Measurements from ENCODE around the gene FAM162A. TPM values are rescaled to one million over a fixed set of nuclear protein-coding genes. Genes with fewer than 3 reads are reported as not detected.

Gene FAM162A
- polyA plus RNA-seq, 4 donors: 63.9 to 81.9 (median 71.4) TPM

Other genes starting within 250 kb of the FAM162A start
- gene CASR, start 200.5 kb upstream of the FAM162A start, polyA plus RNA-seq (ENCODE audit: insufficient read length in 4 of 4): 10 to 100 TPM; 18.7 to 29.2 (median 26.0) TPM
- 1 to 10 TPM in 1 of 4 donors, under 1 TPM in 3; 0.63 to 1.5 (median 0.65) TPM for gene CSTA, start 58.9 kb upstream of the FAM162A start, polyA plus RNA-seq (ENCODE audit: insufficient read length in 4 of 4)
- gene MIX23, start 951 bp upstream of the FAM162A start, polyA plus RNA-seq (ENCODE audit: insufficient read length in 4 of 4): 10 to 100 TPM; 51.3 to 60.7 (median 54.3) TPM
- 10 to 100 TPM in 3 of 4 donors, 1 to 10 TPM in 1; 8.6 to 11.9 (median 10.5) TPM for gene WDR5B, start 31.9 kb downstream of the FAM162A start, polyA plus RNA-seq (ENCODE audit: insufficient read length in 4 of 4)
- gene KPNA1, start 130.8 kb downstream of the FAM162A start, polyA plus RNA-seq (ENCODE audit: insufficient read length in 4 of 4): 10 to 100 TPM; 41.3 to 50.4 (median 48.9) TPM
- 10 to 100 TPM; 14.5 to 18.6 (median 15.2) TPM for gene PARP9, start 180.1 kb downstream of the FAM162A start, polyA plus RNA-seq (ENCODE audit: insufficient read length in 4 of 4)
- gene DTX3L, start 180.2 kb downstream of the FAM162A start, polyA plus RNA-seq (ENCODE audit: insufficient read length in 4 of 4): 10 to 100 TPM; 12.9 to 13.8 (median 13.4) TPM
- under 1 TPM; 0.06 to 0.46 (median 0.30) TPM for gene PARP15, start 193.5 kb downstream of the FAM162A start, polyA plus RNA-seq (ENCODE audit: insufficient read length in 4 of 4)